Cortex of kidney (tissue), 1 donor: ENCODE measurements around the gene LHFPL6.

Source experiments
- DNase-seq: peaks from one replicate; lab custom pipeline; 2025; lab: John Stamatoyannopoulos, UW

Gene LHFPL6

GRCh38 chr13:39510316-39510695 lies 92.7 kb downstream of the LHFPL6 start:
- no peak for DNase-seq

GRCh38 chr13:39509616-39510315 lies 93.2 kb downstream of the LHFPL6 start:
- no peak for DNase-seq

- no peak for DNase-seq
Measured at GRCh38 chr13:39506559-39507390, 96.2 kb downstream of the LHFPL6 start.

- no peak for DNase-seq
Measured at GRCh38 chr13:39505151-39505550, 97.8 kb downstream of the LHFPL6 start.

GRCh38 chr13:39503048-39503447 lies 99.9 kb downstream of the LHFPL6 start:
- DNase-seq = no peak

GRCh38 chr13:39501702-39502324 lies 101.2 kb downstream of the LHFPL6 start:
- no peak for DNase-seq

GRCh38 chr13:39499604-39500003 lies 103.4 kb downstream of the LHFPL6 start:
- DNase-seq = no peak

GRCh38 chr13:39498471-39499114 lies 104.4 kb downstream of the LHFPL6 start:
- DNase-seq = no peak

- DNase-seq = no peak
Measured at GRCh38 chr13:39496506-39496905, 106.5 kb downstream of the LHFPL6 start.

GRCh38 chr13:39494633-39495032 lies 108.4 kb downstream of the LHFPL6 start:
- DNase-seq = no peak

- DNase-seq = no peak
Measured at GRCh38 chr13:39494006-39494405, 109.0 kb downstream of the LHFPL6 start.

GRCh38 chr13:39490136-39490535 lies 112.9 kb downstream of the LHFPL6 start:
- no peak for DNase-seq

GRCh38 chr13:39486758-39487157 lies 116.2 kb downstream of the LHFPL6 start:
- no peak for DNase-seq

GRCh38 chr13:39485314-39485700 lies 117.7 kb downstream of the LHFPL6 start:
- DNase-seq = no peak

- DNase-seq = no peak
Measured at GRCh38 chr13:39484506-39485313, 118.3 kb downstream of the LHFPL6 start.

- no peak for DNase-seq
Measured at GRCh38 chr13:39483326-39483725, 119.7 kb downstream of the LHFPL6 start.

- no peak for DNase-seq
Measured at GRCh38 chr13:39481491-39481890, 121.5 kb downstream of the LHFPL6 start.

- no peak for DNase-seq
Measured at GRCh38 chr13:39474600-39474999, 128.4 kb downstream of the LHFPL6 start.

- DNase-seq = no peak
Measured at GRCh38 chr13:39469676-39470075, 133.3 kb downstream of the LHFPL6 start.

GRCh38 chr13:39468306-39468705 lies 134.7 kb downstream of the LHFPL6 start:
- no peak for DNase-seq

- DNase-seq = no peak
Measured at GRCh38 chr13:39463611-39464010, 139.4 kb downstream of the LHFPL6 start.

- DNase-seq = no peak
Measured at GRCh38 chr13:39462906-39463305, 140.1 kb downstream of the LHFPL6 start.
